ENCODE measurements around the gene ARHGAP31. TPM values are rescaled to one million over a fixed set of nuclear protein-coding genes. Genes with fewer than 3 reads are reported as not detected.

Gene ARHGAP31
- total and polyA plus RNA-seq, 2 donors from 2014 or later, result 3.2 to 28.7 TPM

GRCh38 chr3:119289404-119289770, 4.8 kb upstream of the ARHGAP31 start:
- no peak overlapping the region for H3K27ac ChIP-seq (ENCODE audit: low read depth in 2 of 2, low read length in 2 of 2)
- intact Hi-C loops (cut with DNase I), result no loop called here
- FAIRE-seq (no peak), DNase-seq (no peak)
- H3K4me3 ChIP-seq (ENCODE audit: low read length in 3 of 3), result no peak overlapping the region
- H3K9ac ChIP-seq (ENCODE audit: low read length in 3 of 3), result no peak overlapping the region
- H3K4me1 ChIP-seq (ENCODE audit: control insufficient read depth in 2 of 3, insufficient read depth in 2 of 3, low read depth in 1 of 3, low read length in 3 of 3), result peaks cover 0 to 11% (median 10%) of the 10 kb centered on the region in 3 donors
- TF ChIP-seq CTCF (IDR thresholded peaks at IDR 0.05; ENCODE audit: borderline replicate concordance, extremely low read depth, insufficient read depth), result no peak
- H3K27me3 ChIP-seq (ENCODE audit: control insufficient read depth, insufficient read depth, low read length), result no peaks in the 10 kb centered on the region
- no peaks in the 10 kb centered on the region for H3K36me3 ChIP-seq (ENCODE audit: control insufficient read depth in 2 of 3, insufficient read depth in 3 of 3, low read length in 3 of 3)
- H3K9me3 ChIP-seq (ENCODE audit: control insufficient read depth in 2 of 3, insufficient read depth in 1 of 3, low read length in 3 of 3), result peaks cover 0 to 4% (median 0%) of the 10 kb centered on the region in 3 donors

- Histone ChIP-seq H3K9me3 (ENCODE audit: control insufficient read depth in 2 of 3, insufficient read depth in 1 of 3, low read length in 3 of 3) (peaks cover 0 to 4% (median 0%) of the 10 kb centered on the region in 3 donors), H3K27me3 (ENCODE audit: control insufficient read depth, insufficient read depth, low read length) (no peaks in the 10 kb centered on the region), H3K9ac (ENCODE audit: low read length in 3 of 3) (no peak overlapping the region), H3K27ac (ENCODE audit: low read depth in 2 of 2, low read length in 2 of 2) (no peak overlapping the region), H3K4me1 (ENCODE audit: control insufficient read depth in 2 of 3, insufficient read depth in 2 of 3, low read depth in 1 of 3, low read length in 3 of 3) (peaks cover 0 to 11% (median 10%) of the 10 kb centered on the region in 3 donors), H3K36me3 (ENCODE audit: control insufficient read depth in 2 of 3, insufficient read depth in 3 of 3, low read length in 3 of 3) (no peaks in the 10 kb centered on the region), H3K4me3 (ENCODE audit: low read length in 3 of 3) (no peak overlapping the region)
- intact Hi-C loops (cut with DNase I), result no loop called here
- FAIRE-seq, result no peak
- TF ChIP-seq CTCF (IDR thresholded peaks at IDR 0.05; ENCODE audit: borderline replicate concordance, extremely low read depth, insufficient read depth), result no peak
- DNase-seq, result no peak
These were observed 3.6 kb upstream of the ARHGAP31 start for GRCh38 chr3:119290613-119291012.

DNA sequence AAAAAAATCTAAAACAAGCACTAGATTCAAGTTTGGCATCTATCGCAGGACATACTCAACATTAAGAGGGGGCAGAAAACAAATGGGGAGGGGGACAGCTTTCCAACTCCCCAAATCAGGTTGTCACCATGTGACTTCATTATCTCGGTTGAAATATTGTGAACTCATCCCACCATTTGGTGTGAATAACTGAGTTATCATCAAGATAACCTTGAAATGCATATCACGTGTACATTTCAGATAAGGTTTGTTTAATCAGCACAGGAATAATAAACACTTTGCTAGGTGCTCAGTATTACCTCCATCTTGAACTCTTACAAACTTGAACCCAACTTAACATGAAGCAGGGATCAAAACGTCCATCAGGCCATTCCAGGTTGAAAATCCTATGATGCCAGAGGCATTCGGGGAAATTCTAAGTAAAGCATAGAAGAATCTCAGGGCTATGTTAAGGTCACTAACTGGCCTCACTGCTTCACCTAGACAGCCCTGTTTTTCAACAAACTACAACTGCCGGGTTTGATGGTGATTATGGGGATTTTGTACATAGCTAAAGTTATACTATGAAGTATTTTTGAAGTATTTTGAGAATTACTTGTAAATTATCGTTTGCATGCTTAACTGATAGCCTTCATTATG, 3.0 kb upstream of the ARHGAP31 start:
- no peak overlapping the region for H3K4me3 ChIP-seq (ENCODE audit: low read length in 3 of 3)
- intact Hi-C loops (cut with DNase I), result no loop called here
- TF ChIP-seq CTCF (IDR thresholded peaks at IDR 0.05; ENCODE audit: borderline replicate concordance, extremely low read depth, insufficient read depth), result no peak
- H3K27me3 ChIP-seq (ENCODE audit: control insufficient read depth, insufficient read depth, low read length), result no peaks in the 10 kb centered on the region
- FAIRE-seq, result no peak
- no peak overlapping the region for H3K9ac ChIP-seq (ENCODE audit: low read length in 3 of 3)
- H3K36me3 ChIP-seq (ENCODE audit: control insufficient read depth in 2 of 3, insufficient read depth in 3 of 3, low read length in 3 of 3), result no peaks in the 10 kb centered on the region
- no peak for DNase-seq
- H3K9me3 ChIP-seq (ENCODE audit: control insufficient read depth in 2 of 3, insufficient read depth in 1 of 3, low read length in 3 of 3), result peaks cover 0 to 4% (median 0%) of the 10 kb centered on the region in 3 donors
- no peak overlapping the region for H3K27ac ChIP-seq (ENCODE audit: low read depth in 2 of 2, low read length in 2 of 2)
- H3K4me1 ChIP-seq (ENCODE audit: control insufficient read depth in 2 of 3, insufficient read depth in 2 of 3, low read depth in 1 of 3, low read length in 3 of 3), result peaks cover 0 to 15% (median 10%) of the 10 kb centered on the region in 3 donors

DNA sequence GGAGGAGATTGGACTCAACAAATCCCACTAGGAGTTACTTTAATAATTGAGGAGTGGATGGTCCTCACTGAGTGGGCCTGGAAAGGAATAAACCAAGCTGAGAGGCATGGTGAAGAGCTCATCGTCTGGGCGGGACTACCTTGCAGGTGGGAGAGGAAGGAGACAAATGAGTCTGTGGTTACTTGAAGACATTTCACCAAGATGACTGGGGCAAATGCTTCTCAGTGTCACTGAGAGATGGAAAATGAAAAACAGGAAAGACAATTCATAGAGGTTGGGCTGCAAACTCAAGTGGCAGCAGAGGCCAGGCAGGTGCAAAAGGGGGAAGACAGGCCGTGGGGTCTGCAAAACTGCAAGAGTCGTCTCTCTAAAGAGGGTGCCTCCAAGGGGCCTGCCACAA, 1.5 kb upstream of the ARHGAP31 start:
- Histone ChIP-seq H3K36me3 (ENCODE audit: control insufficient read depth in 2 of 3, insufficient read depth in 3 of 3, low read length in 3 of 3) (no peaks in the 10 kb centered on the region), H3K27me3 (ENCODE audit: control insufficient read depth, insufficient read depth, low read length) (no peaks in the 10 kb centered on the region), H3K9me3 (ENCODE audit: control insufficient read depth in 2 of 3, insufficient read depth in 1 of 3, low read length in 3 of 3) (no peaks in the 10 kb centered on the region), H3K27ac (ENCODE audit: low read depth in 2 of 2, low read length in 2 of 2) (no peak overlapping the region), H3K9ac (ENCODE audit: low read length in 3 of 3) (no peak overlapping the region), H3K4me3 (ENCODE audit: low read length in 3 of 3) (peak overlapping the region in 1 of 3 donors; percentile 15), H3K4me1 (ENCODE audit: control insufficient read depth in 2 of 3, insufficient read depth in 2 of 3, low read depth in 1 of 3, low read length in 3 of 3) (peaks cover 0 to 17% (median 17%) of the 10 kb centered on the region in 3 donors)
- DNase-seq (no peak), FAIRE-seq (no peak)
- intact Hi-C loops (cut with DNase I), result no loop called here
- no peak for TF ChIP-seq CTCF (IDR thresholded peaks at IDR 0.05; ENCODE audit: borderline replicate concordance, extremely low read depth, insufficient read depth)

All from kidney (tissue), 14 donors.